Measurements from ENCODE around the gene PPY.

Gene PPY

DNA sequence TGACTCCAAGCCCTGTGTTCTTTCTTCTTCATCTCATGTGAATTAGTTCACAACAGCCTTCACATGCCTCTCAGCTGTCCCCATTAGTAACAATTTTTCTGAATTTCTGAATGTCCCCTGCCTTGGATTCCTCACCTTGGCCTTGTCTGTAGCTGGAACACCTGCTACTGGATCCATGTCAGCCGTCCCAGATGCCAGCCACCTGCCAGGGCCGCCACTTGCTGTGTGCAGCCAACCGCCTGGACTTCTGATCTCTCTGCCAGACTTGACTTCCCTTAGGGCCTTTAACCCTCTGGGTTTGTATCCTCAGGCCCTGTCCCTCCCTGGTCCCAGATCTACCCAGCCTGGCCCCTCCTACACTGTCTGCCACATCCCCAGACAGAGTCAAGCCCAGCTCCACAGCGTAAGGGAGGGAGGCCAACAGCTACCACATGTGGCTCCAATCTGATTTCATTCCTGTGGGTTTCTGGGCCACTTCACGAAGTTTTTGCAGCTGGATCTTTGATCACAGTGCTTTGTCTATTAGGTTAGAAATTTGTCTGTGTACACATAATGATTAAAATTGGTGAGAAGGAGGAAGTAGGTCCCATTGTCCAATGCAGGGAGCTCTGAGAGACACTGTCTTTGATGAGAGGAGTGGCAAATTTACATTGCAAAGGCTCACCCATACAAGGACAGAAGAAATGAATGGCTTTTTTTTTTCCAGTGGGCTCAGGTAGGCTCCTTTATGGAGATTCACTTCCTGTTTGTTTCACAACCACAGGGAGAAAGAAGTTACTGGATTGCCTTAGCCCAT is 50.2 kb downstream of the PPY start:
- DNase-seq (ENCODE audit: low read depth): peak; percentile 79
- no peak overlapping the region for H3K4me3 ChIP-seq (ENCODE audit: low read length)
- TF ChIP-seq, protein P1, sequence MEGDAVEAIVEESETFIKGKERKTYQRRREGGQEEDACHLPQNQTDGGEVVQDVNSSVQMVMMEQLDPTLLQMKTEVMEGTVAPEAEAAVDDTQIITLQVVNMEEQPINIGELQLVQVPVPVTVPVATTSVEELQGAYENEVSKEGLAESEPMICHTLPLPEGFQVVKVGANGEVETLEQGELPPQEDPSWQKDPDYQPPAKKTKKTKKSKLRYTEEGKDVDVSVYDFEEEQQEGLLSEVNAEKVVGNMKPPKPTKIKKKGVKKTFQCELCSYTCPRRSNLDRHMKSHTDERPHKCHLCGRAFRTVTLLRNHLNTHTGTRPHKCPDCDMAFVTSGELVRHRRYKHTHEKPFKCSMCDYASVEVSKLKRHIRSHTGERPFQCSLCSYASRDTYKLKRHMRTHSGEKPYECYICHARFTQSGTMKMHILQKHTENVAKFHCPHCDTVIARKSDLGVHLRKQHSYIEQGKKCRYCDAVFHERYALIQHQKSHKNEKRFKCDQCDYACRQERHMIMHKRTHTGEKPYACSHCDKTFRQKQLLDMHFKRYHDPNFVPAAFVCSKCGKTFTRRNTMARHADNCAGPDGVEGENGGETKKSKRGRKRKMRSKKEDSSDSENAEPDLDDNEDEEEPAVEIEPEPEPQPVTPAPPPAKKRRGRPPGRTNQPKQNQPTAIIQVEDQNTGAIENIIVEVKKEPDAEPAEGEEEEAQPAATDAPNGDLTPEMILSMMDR (conservative IDR thresholded peaks at IDR 0.05; ENCODE audit: low read length): no peak

Measured in AG10803 (cell line).